GM12878 (cell line): ENCODE results near the gene YBEY. TPM values are rescaled to one million over a fixed set of nuclear protein-coding genes. Genes with fewer than 3 reads are reported as not detected.

ENCODE experiments used
- BRCA1 ChIP-seq: IDR thresholded peaks from 2 replicates; pipeline ENCODE4 v1.6.1; 2011; ENCODE audit warnings: low read depth, low read length, improper control_type of control experiment
- NBN ChIP-seq: fragments of 450-650 bp; IDR thresholded peaks from 2 replicates; pipeline ENCODE4 v1.6.1; 2016
- NFXL1 ChIP-seq: fragments of 450-650 bp; IDR thresholded peaks from 2 replicates; pipeline ENCODE4 v1.6.1; 2017; ENCODE audit warnings: antibody characterized with exemption, mild to moderate bottlenecking, borderline replicate concordance
- RAD51 ChIP-seq: fragments of 450-650 bp; IDR thresholded peaks from 2 replicates; pipeline ENCODE4 v1.6.1; 2016; ENCODE audit warnings: moderate library complexity, mild to moderate bottlenecking, inconsistent platforms
- WRNIP1 ChIP-seq: IDR thresholded peaks from 2 replicates; pipeline ENCODE4 v1.6.1; 2011; ENCODE audit warnings: low read depth, low read length, improper control_type of control experiment, borderline replicate concordance
- polyA plus RNA-seq, 11 experiments: library from polyadenylated mRNA; depleted of rRNA in 4 of 11; unstranded in 6 of 11; stranded (reverse) in 5 of 11; fragments of >200 nt; fragmentation: Nextera tagmentation in 4 of 11; fragmentation: Illumina TruSeq in 1 of 11; extraction: Ambion mirVana in 4 of 11; extraction: Trizol in 1 of 11; gene quantifications; 1 replicate in 1 of 11; 2 replicates in 10 of 11; pipeline versions ENCODE4 v1.2.1 to v1.2.3, GENCODE V29; 2011 to 2016; ENCODE audit warnings: inconsistent platforms in 2 of 11, missing spikeins in 2 of 11, low read depth in 1 of 11
- total RNA-seq, 4 experiments: library from RNA; depleted of rRNA in 3 of 4; stranded (reverse); fragments of >200 nt in 3 of 4; fragmentation: Illumina TruSeq in 1 of 4; extraction: Trizol in 1 of 4; gene quantifications; 2 replicates each; pipeline versions ENCODE4 v1.2.1 to v1.2.3, GENCODE V29; 2013 to 2021
- TF ChIP-seq, protein P1 (sequence below): fragments of 450-650 bp; IDR thresholded peaks from 2 replicates; pipeline ENCODE4 v1.6.1; 2017; ENCODE audit warnings: low read depth, mild to moderate bottlenecking, moderate library complexity
- TF ChIP-seq, protein P2 (sequence below): fragments of 450-650 bp; IDR thresholded peaks from 2 replicates; pipeline ENCODE4 v1.6.1; 2017; ENCODE audit warnings: mild to moderate bottlenecking, moderate library complexity
- TF ChIP-seq, protein P3 (sequence below): IDR thresholded peaks from 2 replicates; pipeline ENCODE4 v1.6.1; 2011; ENCODE audit warnings: borderline replicate concordance, low read depth, mild to moderate bottlenecking, moderate library complexity, low read length; ENCODE audit not compliant: insufficient read depth, poor library complexity, severe bottlenecking
- TF ChIP-seq, protein P4 (sequence below): IDR thresholded peaks from 2 replicates; pipeline ENCODE4 v1.6.1; 2012; ENCODE audit warnings: low read depth, low read length, improper control_type of control experiment

YBEY gene
- total and polyA plus RNA-seq, 10 of the 15 experiments (the other 5 are each of a cell fraction or from before 2014, with no cell fraction given), result 6.5 to 31.4 (median 18.5) TPM

DNA sequence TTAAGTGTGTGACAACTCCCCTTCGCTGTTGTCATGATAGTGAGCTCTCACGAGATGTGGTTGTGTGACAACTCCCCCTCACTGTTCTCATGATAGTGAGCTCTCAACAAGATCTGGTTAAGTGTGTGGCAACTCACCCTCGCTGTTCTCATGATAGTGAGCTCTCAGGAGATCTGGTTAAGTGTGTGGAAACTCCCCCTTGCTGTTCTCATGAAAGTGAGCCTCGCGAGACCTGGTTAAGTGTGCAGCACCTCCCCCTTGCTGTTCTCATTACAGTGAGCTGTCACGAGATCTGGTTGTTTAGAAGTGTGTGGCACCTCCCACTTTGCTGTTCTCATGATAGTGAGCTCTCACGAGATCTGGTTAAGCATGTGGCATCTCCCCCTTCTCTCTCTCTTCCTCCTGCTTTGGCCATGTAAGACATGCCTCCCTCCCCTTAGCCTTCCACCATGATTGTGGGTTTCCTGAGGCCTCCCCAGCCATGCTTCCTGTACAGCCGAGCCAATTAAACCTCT lies 32.5 kb upstream of the YBEY start (continued):
- TF ChIP-seq, protein P1, sequence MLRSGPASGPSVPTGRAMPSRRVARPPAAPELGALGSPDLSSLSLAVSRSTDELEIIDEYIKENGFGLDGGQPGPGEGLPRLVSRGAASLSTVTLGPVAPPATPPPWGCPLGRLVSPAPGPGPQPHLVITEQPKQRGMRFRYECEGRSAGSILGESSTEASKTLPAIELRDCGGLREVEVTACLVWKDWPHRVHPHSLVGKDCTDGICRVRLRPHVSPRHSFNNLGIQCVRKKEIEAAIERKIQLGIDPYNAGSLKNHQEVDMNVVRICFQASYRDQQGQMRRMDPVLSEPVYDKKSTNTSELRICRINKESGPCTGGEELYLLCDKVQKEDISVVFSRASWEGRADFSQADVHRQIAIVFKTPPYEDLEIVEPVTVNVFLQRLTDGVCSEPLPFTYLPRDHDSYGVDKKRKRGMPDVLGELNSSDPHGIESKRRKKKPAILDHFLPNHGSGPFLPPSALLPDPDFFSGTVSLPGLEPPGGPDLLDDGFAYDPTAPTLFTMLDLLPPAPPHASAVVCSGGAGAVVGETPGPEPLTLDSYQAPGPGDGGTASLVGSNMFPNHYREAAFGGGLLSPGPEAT, result peak; percentile 76
- TF ChIP-seq BRCA1, result peak; percentile 79
- no peak for TF ChIP-seq NFXL1
- TF ChIP-seq NBN, result 0 out of 2 replicates have a peak, but pooled peaks have one; percentile 58
- TF ChIP-seq RAD51, result peak; percentile 74
- TF ChIP-seq, protein P2, sequence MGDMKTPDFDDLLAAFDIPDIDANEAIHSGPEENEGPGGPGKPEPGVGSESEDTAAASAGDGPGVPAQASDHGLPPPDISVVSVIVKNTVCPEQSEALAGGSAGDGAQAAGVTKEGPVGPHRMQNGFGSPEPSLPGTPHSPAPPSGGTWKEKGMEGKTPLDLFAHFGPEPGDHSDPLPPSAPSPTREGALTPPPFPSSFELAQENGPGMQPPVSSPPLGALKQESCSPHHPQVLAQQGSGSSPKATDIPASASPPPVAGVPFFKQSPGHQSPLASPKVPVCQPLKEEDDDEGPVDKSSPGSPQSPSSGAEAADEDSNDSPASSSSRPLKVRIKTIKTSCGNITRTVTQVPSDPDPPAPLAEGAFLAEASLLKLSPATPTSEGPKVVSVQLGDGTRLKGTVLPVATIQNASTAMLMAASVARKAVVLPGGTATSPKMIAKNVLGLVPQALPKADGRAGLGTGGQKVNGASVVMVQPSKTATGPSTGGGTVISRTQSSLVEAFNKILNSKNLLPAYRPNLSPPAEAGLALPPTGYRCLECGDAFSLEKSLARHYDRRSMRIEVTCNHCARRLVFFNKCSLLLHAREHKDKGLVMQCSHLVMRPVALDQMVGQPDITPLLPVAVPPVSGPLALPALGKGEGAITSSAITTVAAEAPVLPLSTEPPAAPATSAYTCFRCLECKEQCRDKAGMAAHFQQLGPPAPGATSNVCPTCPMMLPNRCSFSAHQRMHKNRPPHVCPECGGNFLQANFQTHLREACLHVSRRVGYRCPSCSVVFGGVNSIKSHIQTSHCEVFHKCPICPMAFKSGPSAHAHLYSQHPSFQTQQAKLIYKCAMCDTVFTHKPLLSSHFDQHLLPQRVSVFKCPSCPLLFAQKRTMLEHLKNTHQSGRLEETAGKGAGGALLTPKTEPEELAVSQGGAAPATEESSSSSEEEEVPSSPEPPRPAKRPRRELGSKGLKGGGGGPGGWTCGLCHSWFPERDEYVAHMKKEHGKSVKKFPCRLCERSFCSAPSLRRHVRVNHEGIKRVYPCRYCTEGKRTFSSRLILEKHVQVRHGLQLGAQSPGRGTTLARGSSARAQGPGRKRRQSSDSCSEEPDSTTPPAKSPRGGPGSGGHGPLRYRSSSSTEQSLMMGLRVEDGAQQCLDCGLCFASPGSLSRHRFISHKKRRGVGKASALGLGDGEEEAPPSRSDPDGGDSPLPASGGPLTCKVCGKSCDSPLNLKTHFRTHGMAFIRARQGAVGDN, result peak; percentile 84
- TF ChIP-seq, protein P3, sequence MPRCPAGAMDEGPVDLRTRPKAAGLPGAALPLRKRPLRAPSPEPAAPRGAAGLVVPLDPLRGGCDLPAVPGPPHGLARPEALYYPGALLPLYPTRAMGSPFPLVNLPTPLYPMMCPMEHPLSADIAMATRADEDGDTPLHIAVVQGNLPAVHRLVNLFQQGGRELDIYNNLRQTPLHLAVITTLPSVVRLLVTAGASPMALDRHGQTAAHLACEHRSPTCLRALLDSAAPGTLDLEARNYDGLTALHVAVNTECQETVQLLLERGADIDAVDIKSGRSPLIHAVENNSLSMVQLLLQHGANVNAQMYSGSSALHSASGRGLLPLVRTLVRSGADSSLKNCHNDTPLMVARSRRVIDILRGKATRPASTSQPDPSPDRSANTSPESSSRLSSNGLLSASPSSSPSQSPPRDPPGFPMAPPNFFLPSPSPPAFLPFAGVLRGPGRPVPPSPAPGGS, result no peak
- no peak for TF ChIP-seq WRNIP1
- TF ChIP-seq, protein P4, sequence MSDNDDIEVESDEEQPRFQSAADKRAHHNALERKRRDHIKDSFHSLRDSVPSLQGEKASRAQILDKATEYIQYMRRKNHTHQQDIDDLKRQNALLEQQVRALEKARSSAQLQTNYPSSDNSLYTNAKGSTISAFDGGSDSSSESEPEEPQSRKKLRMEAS, result no peak; the same call in 1 of the 2 replicates
